Right ventricle myocardium inferior (tissue), 1 donor: ENCODE data around the gene CIPC. TPM values are rescaled to one million over a fixed set of nuclear protein-coding genes. Genes with fewer than 3 reads are reported as not detected.

ENCODE experiments used
- ATAC-seq: fragments of 200-7000 bp; cut with Tn5 transposase; one replicate; pipeline ENCODE4 v1.9.1; 2020; ENCODE audit warnings: mild to moderate bottlenecking, moderate library complexity
- DNase-seq: peaks from one replicate; pipeline ENCODE4 v3.0.0; 2021; ENCODE audit errors: missing footprints
- intact Hi-C: fragments of 100-400 bp; cut with DNase I; formaldehyde crosslinking; loops from one replicate; pipeline ENCODE4 v1.11.0; 2022
- total RNA-seq: library from RNA; stranded (reverse); fragmentation: NEBNext Ultra II Directional; extraction: Animal tissue kit (Norgen Biotek cat#: 25700); gene quantifications from one replicate; pipeline ENCODE4 v1.2.1, GENCODE V29; 2021
- donor health status: DM: no; HTN: yes; CAD: no; lungs with severe emphysema.

Gene CIPC
- total RNA-seq, 1 donor from 2014 or later = 72.7 TPM

DNA sequence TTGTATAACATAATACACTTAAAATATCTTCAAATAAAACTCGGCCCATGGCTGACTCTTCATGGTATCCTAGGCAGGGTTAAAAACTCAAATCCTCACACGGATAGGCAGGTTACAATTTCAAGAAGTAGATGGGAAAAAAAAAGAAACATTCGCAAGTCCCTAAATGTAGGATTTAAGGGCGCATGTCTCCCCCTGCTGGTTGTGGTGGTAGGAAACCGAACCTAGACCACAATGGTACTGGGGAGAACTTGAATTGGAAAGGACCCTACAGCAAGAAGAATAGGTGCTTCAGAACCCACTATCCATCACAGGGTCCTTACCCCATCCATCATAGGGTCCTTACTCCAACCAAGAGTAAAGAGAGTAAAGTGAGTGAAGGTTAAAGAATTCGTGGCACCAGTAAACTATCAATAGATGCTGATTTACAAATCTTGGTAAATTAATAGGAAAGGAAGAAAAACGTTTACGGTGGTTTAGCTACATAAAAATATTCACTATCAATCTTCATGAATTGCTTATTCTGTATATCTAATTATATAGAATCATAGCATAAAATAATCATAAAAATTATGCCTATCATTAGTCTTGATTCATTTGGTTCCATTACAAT is 3.3 kb upstream of the CIPC start:
- ATAC-seq (no peak), DNase-seq (peak; percentile 78)
- intact Hi-C loops = loop anchor here (2.0 to 10.0 kb wide), 4 partner anchors 52 to 380 kb away; partner anchors contain the start of gene IRF2BPL

- intact Hi-C loops = loop anchor here (2.0 to 10.0 kb wide), 4 partner anchors 28 to 382 kb away; partner anchors contain the start of gene IRF2BPL
- ATAC-seq = no peak
- DNase-seq = no peak
Measured at GRCh38 chr14:77097006-77097699, 905 bp upstream of the CIPC start.

DNA sequence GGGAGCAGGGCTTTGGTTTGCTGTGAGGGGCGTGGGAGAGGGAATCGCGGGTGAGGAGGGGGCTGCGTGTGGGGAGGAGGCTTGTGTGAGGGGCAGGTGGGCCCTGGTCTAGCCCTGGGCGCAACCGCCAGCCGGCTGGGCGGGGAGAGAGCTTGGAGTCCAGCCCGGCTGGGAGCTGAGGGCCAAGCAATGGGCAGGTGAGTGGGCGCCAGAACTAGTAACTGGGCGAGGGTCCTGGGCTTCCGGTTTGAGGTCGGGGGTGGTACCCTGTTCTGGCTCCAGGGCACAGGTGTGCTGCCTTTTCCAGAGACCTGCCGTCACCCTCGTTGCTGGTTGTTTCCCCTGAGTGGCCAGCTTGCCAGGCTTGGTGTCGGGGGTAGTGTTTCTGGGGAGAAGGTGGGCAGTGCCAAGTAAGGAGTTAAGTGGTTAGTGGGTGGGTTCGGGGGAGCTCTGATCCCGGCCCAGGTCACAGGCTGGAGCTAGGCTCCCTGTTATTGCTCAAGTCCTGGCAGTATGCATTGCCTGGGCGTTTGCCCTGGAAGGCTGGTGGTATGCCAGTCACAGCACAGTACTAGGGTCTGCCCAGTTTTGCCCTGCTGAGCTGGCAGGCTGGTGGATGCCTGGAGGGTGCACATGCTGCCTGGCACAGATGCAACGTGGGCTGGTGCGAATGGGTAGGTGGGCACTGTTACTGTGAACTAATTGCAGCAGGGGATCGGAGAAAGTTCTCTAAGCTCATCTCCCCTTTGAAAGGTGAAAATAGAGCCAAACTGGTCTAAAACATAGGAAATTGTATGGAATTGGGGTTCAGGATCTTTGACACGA is 683 bp downstream of the CIPC start:
- intact Hi-C loops = loop anchor here (5.0 to 10.0 kb wide), 3 partner anchors 56 to 384 kb away; partner anchors contain the start of gene IRF2BPL
- ATAC-seq = peak; percentile 59
- peak; percentile 82 for DNase-seq

DNA sequence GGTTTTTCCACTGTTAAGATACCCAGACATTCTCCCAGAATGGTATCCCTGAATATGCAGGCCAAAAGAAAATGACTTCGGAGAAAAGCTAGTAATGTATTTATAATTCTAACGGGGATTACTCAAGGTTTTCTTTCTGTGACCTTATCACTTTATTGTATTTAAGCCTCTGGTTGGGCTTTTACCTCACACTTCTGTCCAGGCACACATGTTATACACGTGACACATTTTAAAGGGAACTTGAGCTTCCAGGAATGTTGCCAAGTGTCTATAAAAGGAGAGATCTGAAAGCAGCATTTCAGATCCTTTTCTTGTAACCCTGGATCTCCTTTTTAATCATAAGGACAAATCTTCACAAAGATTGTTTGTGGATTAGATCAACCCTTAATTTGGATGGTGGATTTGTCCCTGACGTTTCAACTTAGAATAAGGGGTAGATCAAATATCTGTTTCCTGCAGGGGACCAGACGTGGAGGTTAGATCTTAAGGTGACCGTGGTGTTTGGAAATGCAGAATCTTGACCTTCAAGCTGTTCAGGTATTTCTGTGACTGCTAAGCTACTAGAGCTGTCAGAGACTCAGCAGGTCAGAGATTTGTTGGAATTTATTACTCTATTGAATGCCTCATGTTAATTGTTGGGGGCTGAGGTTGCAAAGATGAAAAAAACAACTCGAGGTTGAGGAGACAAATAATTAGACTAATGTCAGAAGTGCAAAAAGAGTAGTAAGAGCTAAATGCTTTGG is 1.5 kb downstream of the CIPC start:
- ATAC-seq (no peak), DNase-seq (no peak)
- intact Hi-C loops = loop anchor here (5.0 to 10.0 kb wide), 3 partner anchors 57 to 385 kb away; partner anchors contain the start of gene IRF2BPL

GRCh38 chr14:77100961-77101360 is 2.9 kb downstream of the CIPC start:
- DNase-seq = no peak
- intact Hi-C loops = no loop called here
- ATAC-seq = no peak

DNA sequence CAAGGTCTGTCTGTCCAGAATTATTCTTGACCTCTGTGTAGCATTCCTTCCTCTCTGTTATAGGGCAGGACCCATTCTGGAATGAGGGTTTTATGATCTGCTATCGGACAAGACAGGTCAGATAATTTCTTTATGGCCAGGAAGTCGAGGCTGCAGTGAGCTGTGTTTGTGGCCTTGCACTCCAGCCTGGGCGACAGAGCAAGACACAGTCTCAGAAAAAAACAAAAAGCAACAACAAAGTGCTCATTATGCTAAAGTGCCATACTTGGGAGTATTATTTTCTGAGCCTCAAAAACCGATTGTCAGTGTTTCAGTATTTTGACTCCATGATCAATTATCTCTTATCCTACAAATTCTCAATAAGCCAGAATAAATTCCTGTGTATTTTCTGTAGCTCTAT is 4.1 kb downstream of the CIPC start:
- DNase-seq (no peak), ATAC-seq (no peak)
- intact Hi-C loops = no loop called here

DNA sequence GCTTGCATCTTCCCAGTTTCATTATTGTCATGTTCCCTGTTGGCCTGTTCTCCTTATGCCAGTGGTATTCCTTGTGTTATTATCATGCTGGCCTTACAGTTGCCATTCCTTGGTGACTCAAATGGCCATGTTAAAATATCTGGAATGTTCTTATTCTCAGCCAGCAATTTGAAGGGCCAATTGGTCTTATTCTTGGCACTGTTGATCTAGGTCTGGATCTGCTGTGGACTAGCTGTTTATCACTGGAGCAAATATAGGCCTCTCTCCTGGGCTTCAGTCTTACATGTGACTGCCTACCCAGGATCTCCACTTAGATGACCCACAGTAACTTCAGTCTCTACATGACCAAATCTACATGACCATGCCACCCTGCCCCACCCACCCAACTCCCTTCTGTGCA is 5.4 kb downstream of the CIPC start:
- intact Hi-C loops = no loop called here
- no peak for ATAC-seq
- no peak for DNase-seq

GRCh38 chr14:77103951-77104350 is 5.9 kb downstream of the CIPC start:
- intact Hi-C loops = no loop called here

GRCh38 chr14:77104393-77104792 is 6.3 kb downstream of the CIPC start:
- DNase-seq (no peak), ATAC-seq (no peak)
- intact Hi-C loops = no loop called here

More at GRCh38 chr14:77103951-77104350, 5.9 kb downstream of the CIPC start:
- ATAC-seq (no peak), DNase-seq (no peak)

- no peak for DNase-seq
- no peak for ATAC-seq
- intact Hi-C loops = no loop called here
Measured at GRCh38 chr14:77105145-77105939, 7.3 kb downstream of the CIPC start.

GRCh38 chr14:77106666-77107065 is 8.6 kb downstream of the CIPC start:
- DNase-seq (no peak), ATAC-seq (peak; percentile 55)
- intact Hi-C loops = no loop called here

- intact Hi-C loops = no loop called here
- ATAC-seq = no peak
- DNase-seq = no peak
Measured at GRCh38 chr14:77107228-77107627, 9.2 kb downstream of the CIPC start.

- ATAC-seq (no peak), DNase-seq (no peak)
- intact Hi-C loops = no loop called here
Measured at GRCh38 chr14:77108753-77109152, 10.7 kb downstream of the CIPC start.

DNA sequence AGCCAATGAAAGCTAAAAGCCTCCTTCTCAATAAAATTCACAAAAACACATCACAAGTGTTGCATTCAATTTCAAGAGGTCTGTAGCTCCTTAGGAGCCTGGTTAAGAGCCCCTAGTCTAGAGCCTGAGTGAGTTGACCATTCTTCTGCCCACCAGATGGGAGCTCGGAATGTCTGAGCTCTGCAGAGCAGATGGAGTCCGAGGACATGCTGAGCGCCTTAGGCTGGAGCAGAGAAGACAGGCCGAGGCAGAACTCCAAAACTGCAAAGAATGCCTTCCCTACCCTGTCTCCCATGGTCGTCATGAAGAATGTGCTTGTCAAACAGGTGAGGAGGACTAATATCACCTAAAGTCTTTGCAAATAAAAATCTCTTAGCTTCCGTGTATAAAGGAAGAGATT is 11.6 kb downstream of the CIPC start:
- ATAC-seq (no peak), DNase-seq (no peak)
- intact Hi-C loops = no loop called here

- intact Hi-C loops = no loop called here
- no peak for ATAC-seq
Measured at GRCh38 chr14:77110286-77110685, 12.2 kb downstream of the CIPC start.

GRCh38 chr14:77111021-77111420 is 13.0 kb downstream of the CIPC start:
- no peak for DNase-seq
- peak; percentile 46 for ATAC-seq
- intact Hi-C loops = no loop called here

More at GRCh38 chr14:77110286-77110685, 12.2 kb downstream of the CIPC start:
- DNase-seq = no peak

DNA sequence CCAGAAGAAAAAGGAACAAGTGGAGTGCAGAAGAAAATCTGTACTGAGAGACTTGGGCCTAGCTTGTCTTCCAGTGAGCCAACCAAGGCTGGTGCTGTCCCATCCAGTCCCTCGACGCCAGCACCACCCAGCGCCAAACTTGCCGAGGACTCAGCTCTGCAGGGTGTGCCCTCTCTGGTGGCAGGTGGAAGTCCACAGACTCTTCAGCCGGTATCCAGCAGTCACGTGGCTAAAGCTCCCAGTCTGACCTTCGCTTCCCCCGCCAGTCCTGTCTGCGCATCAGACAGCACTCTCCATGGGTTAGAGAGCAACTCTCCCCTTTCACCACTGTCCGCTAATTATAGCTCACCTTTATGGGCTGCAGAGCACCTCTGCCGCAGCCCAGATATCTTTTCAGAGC is 15.6 kb downstream of the CIPC start:
- intact Hi-C loops = no loop called here
- peak; percentile 95 for ATAC-seq
- peak; percentile 67 for DNase-seq

DNA sequence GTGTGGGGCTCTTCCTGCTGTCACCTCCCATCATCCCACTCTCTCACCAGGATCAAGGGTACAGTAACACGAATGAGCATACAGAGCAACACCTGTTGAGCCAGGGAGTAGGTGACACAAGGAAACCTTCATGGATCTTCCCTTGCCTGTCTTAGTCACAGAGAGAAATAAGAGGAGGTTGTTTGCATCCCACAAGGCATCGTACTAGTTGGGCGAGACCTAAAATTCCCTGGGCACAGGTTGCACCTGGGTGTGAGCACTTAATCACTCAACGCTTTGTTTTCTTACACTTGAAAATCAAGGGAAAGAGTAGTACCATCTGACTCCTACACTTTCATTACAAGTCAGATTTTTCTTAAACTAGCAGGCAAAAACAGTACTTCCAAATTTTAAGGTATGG is 16.6 kb downstream of the CIPC start:
- intact Hi-C loops = no loop called here
- ATAC-seq (no peak), DNase-seq (no peak)
